Upper lobe of left lung (tissue), 4 donors: Measurements from ENCODE around the gene RABGEF1.

ENCODE experiments used
- CTCF ChIP-seq, 6 experiments: fragments of 450-650 bp in 4 of 6; fragments of 200-600 bp in 2 of 6; sonication (generic) in 2 of 6; IDR thresholded peaks; one replicate each; pipeline ENCODE4 v1.5.1; 2016 to 2019; ENCODE audit warnings: antibody characterized with exemption in 6 of 6
- EP300 ChIP-seq, 4 donors: sonication (generic); formaldehyde crosslinking; IDR thresholded peaks; one replicate each; pipeline ENCODE4 v1.5.1; 2017; ENCODE audit warnings: antibody characterized with exemption in 4 of 4, control low read depth in 2 of 4
- POLR2AphosphoS5 ChIP-seq, 2 donors: sonication (generic); formaldehyde crosslinking; IDR thresholded peaks; one replicate each; pipeline ENCODE4 v1.5.1; 2017; ENCODE audit warnings: antibody characterized with exemption in 2 of 2

GRCh38 chr7:66707825-66708224 is 32.7 kb upstream of the RABGEF1 start:
- TF ChIP-seq CTCF (IDR thresholded peaks at IDR 0.05) (no peak), EP300 (IDR thresholded peaks at IDR 0.05) (no peak), POLR2AphosphoS5 (IDR thresholded peaks at IDR 0.05) (no peak)
